Liver (tissue), 3 donors: ENCODE data around the gene CFAP57.

Experiments
- EGR1 ChIP-seq, 2 donors: IDR thresholded peaks; 2 replicates each; pipeline ENCODE4 v1.6.1; 2016 to 2018; ENCODE audit warnings: antibody characterized with exemption in 2 of 2, low read depth in 2 of 2
- SP1 ChIP-seq: IDR thresholded peaks from 2 replicates; pipeline ENCODE4 v1.6.1; 2018; ENCODE audit warnings: antibody characterized with exemption, mild to moderate bottlenecking
- TAF1 ChIP-seq: conservative IDR thresholded peaks from 2 replicates; pipeline ENCODE4 v1.6.1; 2016; ENCODE audit warnings: antibody characterized with exemption, mild to moderate bottlenecking
- YY1 ChIP-seq: IDR thresholded peaks from 2 replicates; pipeline ENCODE4 v1.6.1; 2016; ENCODE audit warnings: antibody characterized with exemption, mild to moderate bottlenecking
- TF ChIP-seq, protein P1 (sequence below): fragments of 150-350 bp; IDR thresholded peaks from 2 replicates; pipeline ENCODE4 v1.5.1; 2017; ENCODE audit warnings: improper control_type of control experiment, low read depth, low read length; ENCODE audit not compliant: missing input control
- TF ChIP-seq, protein P2 (sequence below): IDR thresholded peaks from 2 replicates; pipeline ENCODE4 v1.6.1; 2016; ENCODE audit warnings: antibody characterized with exemption
- TF ChIP-seq, protein P3 (sequence below): IDR thresholded peaks from 2 replicates; pipeline ENCODE4 v1.6.1; 2016; ENCODE audit warnings: antibody characterized with exemption
- donor health status: healthy.
- donor health status: healthy.

DNA sequence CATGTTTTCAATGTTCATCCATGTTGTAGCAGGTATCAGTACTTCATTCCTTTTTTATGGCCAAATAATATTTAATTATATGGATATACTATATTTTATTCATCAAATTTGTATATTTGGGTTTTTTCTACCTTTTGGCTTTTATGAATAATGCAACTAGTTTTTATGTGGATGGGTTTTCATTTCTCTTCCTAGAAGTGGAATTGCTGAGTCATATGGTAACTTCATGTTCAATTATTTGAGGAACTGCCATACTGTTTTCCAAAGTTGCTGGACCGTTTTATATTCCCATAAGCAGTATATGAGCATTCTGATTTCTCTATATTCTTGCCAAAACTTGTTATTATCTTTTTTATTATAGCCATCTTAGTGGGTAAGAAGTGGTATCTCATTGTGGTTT lies 16.0 kb downstream of the CFAP57 start:
- TF ChIP-seq, protein P1, sequence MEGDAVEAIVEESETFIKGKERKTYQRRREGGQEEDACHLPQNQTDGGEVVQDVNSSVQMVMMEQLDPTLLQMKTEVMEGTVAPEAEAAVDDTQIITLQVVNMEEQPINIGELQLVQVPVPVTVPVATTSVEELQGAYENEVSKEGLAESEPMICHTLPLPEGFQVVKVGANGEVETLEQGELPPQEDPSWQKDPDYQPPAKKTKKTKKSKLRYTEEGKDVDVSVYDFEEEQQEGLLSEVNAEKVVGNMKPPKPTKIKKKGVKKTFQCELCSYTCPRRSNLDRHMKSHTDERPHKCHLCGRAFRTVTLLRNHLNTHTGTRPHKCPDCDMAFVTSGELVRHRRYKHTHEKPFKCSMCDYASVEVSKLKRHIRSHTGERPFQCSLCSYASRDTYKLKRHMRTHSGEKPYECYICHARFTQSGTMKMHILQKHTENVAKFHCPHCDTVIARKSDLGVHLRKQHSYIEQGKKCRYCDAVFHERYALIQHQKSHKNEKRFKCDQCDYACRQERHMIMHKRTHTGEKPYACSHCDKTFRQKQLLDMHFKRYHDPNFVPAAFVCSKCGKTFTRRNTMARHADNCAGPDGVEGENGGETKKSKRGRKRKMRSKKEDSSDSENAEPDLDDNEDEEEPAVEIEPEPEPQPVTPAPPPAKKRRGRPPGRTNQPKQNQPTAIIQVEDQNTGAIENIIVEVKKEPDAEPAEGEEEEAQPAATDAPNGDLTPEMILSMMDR = no peak
- TF ChIP-seq EGR1 (IDR thresholded peaks at IDR 0.05; ENCODE audit: low read depth in 2 of 2) (no peak), YY1 (no peak), SP1 (no peak), TAF1 (no peak)
- TF ChIP-seq, protein P2, sequence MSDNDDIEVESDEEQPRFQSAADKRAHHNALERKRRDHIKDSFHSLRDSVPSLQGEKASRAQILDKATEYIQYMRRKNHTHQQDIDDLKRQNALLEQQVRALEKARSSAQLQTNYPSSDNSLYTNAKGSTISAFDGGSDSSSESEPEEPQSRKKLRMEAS = no peak
- TF ChIP-seq, protein P3, sequence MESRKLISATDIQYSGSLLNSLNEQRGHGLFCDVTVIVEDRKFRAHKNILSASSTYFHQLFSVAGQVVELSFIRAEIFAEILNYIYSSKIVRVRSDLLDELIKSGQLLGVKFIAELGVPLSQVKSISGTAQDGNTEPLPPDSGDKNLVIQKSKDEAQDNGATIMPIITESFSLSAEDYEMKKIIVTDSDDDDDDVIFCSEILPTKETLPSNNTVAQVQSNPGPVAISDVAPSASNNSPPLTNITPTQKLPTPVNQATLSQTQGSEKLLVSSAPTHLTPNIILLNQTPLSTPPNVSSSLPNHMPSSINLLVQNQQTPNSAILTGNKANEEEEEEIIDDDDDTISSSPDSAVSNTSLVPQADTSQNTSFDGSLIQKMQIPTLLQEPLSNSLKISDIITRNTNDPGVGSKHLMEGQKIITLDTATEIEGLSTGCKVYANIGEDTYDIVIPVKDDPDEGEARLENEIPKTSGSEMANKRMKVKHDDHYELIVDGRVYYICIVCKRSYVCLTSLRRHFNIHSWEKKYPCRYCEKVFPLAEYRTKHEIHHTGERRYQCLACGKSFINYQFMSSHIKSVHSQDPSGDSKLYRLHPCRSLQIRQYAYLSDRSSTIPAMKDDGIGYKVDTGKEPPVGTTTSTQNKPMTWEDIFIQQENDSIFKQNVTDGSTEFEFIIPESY = no peak
